ENCODE measurements around the gene PARG.
"Not testable (repeated sequence)": the region's sequence is repeated elsewhere in the genome, so short reads cannot be mapped to it uniquely, and the experiment has no call there.

DNA sequence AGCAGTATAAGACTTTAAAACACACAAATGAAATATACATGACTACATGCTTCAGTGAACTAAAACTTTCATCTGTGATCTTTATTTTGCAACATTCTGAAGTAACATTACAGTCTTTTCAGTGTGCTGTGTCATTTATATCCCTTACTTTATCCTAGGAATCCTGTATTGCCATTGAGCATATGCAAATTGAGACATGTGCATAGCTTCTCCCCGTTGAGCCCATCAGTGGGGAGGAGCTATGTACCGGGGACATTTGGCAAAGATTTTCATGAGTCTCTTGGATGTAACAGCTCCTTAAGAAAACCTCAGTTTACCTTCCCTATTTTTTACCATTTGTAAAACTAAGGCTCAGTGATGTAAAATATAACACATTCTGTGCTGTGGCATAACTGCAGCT is 29.6 kb upstream of the PARG start:
- not testable (repeated sequence) for TF ChIP-seq ZNF138 (CRISPR knock-in tag; conservative IDR thresholded peaks at IDR 0.05); TEAD4 (CRISPR knock-in tag; IDR thresholded peaks at IDR 0.05); CTCF (IDR thresholded peaks at IDR 0.05); ATF6 (CRISPR knock-in tag; IDR thresholded peaks at IDR 0.05); ZNF317 (CRISPR knock-in tag; IDR thresholded peaks at IDR 0.05; ENCODE audit: borderline replicate concordance, low read depth); TP53 (CRISPR knock-in tag; IDR thresholded peaks at IDR 0.05); NR3C1 (CRISPR knock-in tag; conservative IDR thresholded peaks at IDR 0.05; ENCODE audit: low read depth); SP1 (CRISPR knock-in tag; conservative IDR thresholded peaks at IDR 0.05)
- TF ChIP-seq, protein P1, sequence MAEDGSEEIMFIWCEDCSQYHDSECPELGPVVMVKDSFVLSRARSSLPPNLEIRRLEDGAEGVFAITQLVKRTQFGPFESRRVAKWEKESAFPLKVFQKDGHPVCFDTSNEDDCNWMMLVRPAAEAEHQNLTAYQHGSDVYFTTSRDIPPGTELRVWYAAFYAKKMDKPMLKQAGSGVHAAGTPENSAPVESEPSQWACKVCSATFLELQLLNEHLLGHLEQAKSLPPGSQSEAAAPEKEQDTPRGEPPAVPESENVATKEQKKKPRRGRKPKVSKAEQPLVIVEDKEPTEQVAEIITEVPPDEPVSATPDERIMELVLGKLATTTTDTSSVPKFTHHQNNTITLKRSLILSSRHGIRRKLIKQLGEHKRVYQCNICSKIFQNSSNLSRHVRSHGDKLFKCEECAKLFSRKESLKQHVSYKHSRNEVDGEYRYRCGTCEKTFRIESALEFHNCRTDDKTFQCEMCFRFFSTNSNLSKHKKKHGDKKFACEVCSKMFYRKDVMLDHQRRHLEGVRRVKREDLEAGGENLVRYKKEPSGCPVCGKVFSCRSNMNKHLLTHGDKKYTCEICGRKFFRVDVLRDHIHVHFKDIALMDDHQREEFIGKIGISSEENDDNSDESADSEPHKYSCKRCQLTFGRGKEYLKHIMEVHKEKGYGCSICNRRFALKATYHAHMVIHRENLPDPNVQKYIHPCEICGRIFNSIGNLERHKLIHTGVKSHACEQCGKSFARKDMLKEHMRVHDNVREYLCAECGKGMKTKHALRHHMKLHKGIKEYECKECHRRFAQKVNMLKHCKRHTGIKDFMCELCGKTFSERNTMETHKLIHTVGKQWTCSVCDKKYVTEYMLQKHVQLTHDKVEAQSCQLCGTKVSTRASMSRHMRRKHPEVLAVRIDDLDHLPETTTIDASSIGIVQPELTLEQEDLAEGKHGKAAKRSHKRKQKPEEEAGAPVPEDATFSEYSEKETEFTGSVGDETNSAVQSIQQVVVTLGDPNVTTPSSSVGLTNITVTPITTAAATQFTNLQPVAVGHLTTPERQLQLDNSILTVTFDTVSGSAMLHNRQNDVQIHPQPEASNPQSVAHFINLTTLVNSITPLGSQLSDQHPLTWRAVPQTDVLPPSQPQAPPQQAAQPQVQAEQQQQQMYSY (CRISPR knock-in tag; IDR thresholded peaks at IDR 0.05): not testable (repeated sequence)
